ENCODE data around the gene DRAXIN.

Gene DRAXIN

GRCh38 chr1:11759791-11760190, 68.3 kb downstream of the DRAXIN start:
- Histone ChIP-seq H3K4me2 (ENCODE audit: insufficient read depth, low read length, poor library complexity, severe bottlenecking) (no peak overlapping the region), H2BK12ac (ENCODE audit: low read length) (no peak overlapping the region), H3K9me3 (replicated peaks in 1 of 2; ENCODE audit: control insufficient read depth in 2 of 2, insufficient read depth in 1 of 2, low read depth in 1 of 2, low read length in 2 of 2) (peaks cover 0 to 3% of the 10 kb centered on the region in 2 donors), H3K14ac (ENCODE audit: low read length) (no peak overlapping the region), H2BK120ac (ENCODE audit: low read depth, low read length) (no peak overlapping the region), H3K4me1 (ENCODE audit: control insufficient read depth in 2 of 2, insufficient read depth in 1 of 2, low read depth in 1 of 2, low read length in 2 of 2) (peaks cover 0 to 6% of the 10 kb centered on the region in 2 donors), H3K27ac (replicated peaks; ENCODE audit: low read length) (no peak overlapping the region), H4K8ac (ENCODE audit: low read depth, low read length) (no peak overlapping the region), H3K4ac (ENCODE audit: low read length) (no peak overlapping the region), H3K27me3 (ENCODE audit: control insufficient read depth in 3 of 3, insufficient read depth in 3 of 3, low read depth in 1 of 3, low read length in 3 of 3) (peaks cover 2 to 43% (median 8%) of the 10 kb centered on the region in 3 experiments), H4K91ac (ENCODE audit: low read depth, low read length, poor library complexity) (no peak overlapping the region), H3K4me3 (ENCODE audit: low read length in 2 of 2) (no peak overlapping the region), H2BK5ac (ENCODE audit: low read length) (no peak overlapping the region), H3K79me1 (ENCODE audit: low read depth, low read length) (no peaks in the 10 kb centered on the region), H3K23ac (ENCODE audit: low read depth, low read length, poor library complexity) (no peak overlapping the region), H2AFZ (ENCODE audit: low read length) (no peak overlapping the region), H3K18ac (ENCODE audit: low read length) (no peak overlapping the region), H3K9ac (ENCODE audit: low read depth, low read length, poor library complexity) (no peak overlapping the region), H3K36me3 (replicated peaks in 1 of 2; ENCODE audit: control insufficient read depth in 2 of 2, insufficient read depth in 2 of 2, low read length in 2 of 2) (no peaks in the 10 kb centered on the region), H2BK15ac (ENCODE audit: low read length) (no peak overlapping the region), H2AK5ac (ENCODE audit: low read depth, low read length) (no peak overlapping the region)
- WGBS, 2 donors (ENCODE audit: extremely low coverage in 2 of 2, insufficient read length in 2 of 2, insufficient replicate concordance in 1 of 2): no CpG with 5 or more reads among the region's 4 CpGs
- no peak for DNase-seq (ENCODE audit: low spot score)

GRCh38 chr1:11761285-11761684, 69.8 kb downstream of the DRAXIN start:
- no peak overlapping the region for H2BK5ac ChIP-seq (ENCODE audit: low read length)
- peak overlapping the region; percentile 91 for H2BK15ac ChIP-seq (ENCODE audit: low read length)
- H2AFZ ChIP-seq (ENCODE audit: low read length): no peak overlapping the region
- peaks cover 0 to 6% of the 10 kb centered on the region in 2 donors for H3K4me1 ChIP-seq (ENCODE audit: control insufficient read depth in 2 of 2, insufficient read depth in 1 of 2, low read depth in 1 of 2, low read length in 2 of 2)
- peak overlapping the region; percentile 71 for H2AK5ac ChIP-seq (ENCODE audit: low read depth, low read length)
- no peaks in the 10 kb centered on the region for H3K79me1 ChIP-seq (ENCODE audit: low read depth, low read length)
- peak overlapping the region; percentile 43 for H4K91ac ChIP-seq (ENCODE audit: low read depth, low read length, poor library complexity)
- H3K4ac ChIP-seq (ENCODE audit: low read length): peak overlapping the region; percentile 27
- no peak overlapping the region for H3K4me3 ChIP-seq (ENCODE audit: low read length in 2 of 2)
- H3K9ac ChIP-seq (ENCODE audit: low read depth, low read length, poor library complexity): no peak overlapping the region
- peak overlapping the region; percentile 81 for H3K23ac ChIP-seq (ENCODE audit: low read depth, low read length, poor library complexity)
- no peak overlapping the region for H3K4me2 ChIP-seq (ENCODE audit: insufficient read depth, low read length, poor library complexity, severe bottlenecking)
- no peak overlapping the region for H4K8ac ChIP-seq (ENCODE audit: low read depth, low read length)
- peaks cover 2 to 55% (median 8%) of the 10 kb centered on the region in 3 experiments for H3K27me3 ChIP-seq (ENCODE audit: control insufficient read depth in 3 of 3, insufficient read depth in 3 of 3, low read depth in 1 of 3, low read length in 3 of 3)
- H2BK120ac ChIP-seq (ENCODE audit: low read depth, low read length): no peak overlapping the region
- peaks cover 0 to 3% of the 10 kb centered on the region in 2 donors for H3K9me3 ChIP-seq (replicated peaks in 1 of 2; ENCODE audit: control insufficient read depth in 2 of 2, insufficient read depth in 1 of 2, low read depth in 1 of 2, low read length in 2 of 2)
- no peaks in the 10 kb centered on the region for H3K36me3 ChIP-seq (replicated peaks in 1 of 2; ENCODE audit: control insufficient read depth in 2 of 2, insufficient read depth in 2 of 2, low read length in 2 of 2)
- WGBS, 2 donors (ENCODE audit: extremely low coverage in 2 of 2, insufficient read length in 2 of 2, insufficient replicate concordance in 1 of 2): no CpG with 5 or more reads among the region's 6 CpGs
- peak overlapping the region; percentile 91 for H3K18ac ChIP-seq (ENCODE audit: low read length)
- peak overlapping the region; percentile 94 for H2BK12ac ChIP-seq (ENCODE audit: low read length)
- H3K14ac ChIP-seq (ENCODE audit: low read length): peak overlapping the region; percentile 63
- no peak for DNase-seq (ENCODE audit: low spot score)
- H3K27ac ChIP-seq (replicated peaks; ENCODE audit: low read length): no peak overlapping the region

GRCh38 chr1:11761988-11762406, 70.5 kb downstream of the DRAXIN start, which contains the start of gene C1orf167:
C1orf167 (plus strand) TSS chr1:11762193; CDS start chr1:11764401, 2,208 bp downstream.
- no peaks in the 10 kb centered on the region for H3K36me3 ChIP-seq (replicated peaks in 1 of 2; ENCODE audit: control insufficient read depth in 2 of 2, insufficient read depth in 2 of 2, low read length in 2 of 2)
- peak within 1 kb of the TSS; percentile 71 for H2AK5ac ChIP-seq (ENCODE audit: low read depth, low read length)
- H4K91ac ChIP-seq (ENCODE audit: low read depth, low read length, poor library complexity): peak within 1 kb of the TSS; percentile 43
- H3K23ac ChIP-seq (ENCODE audit: low read depth, low read length, poor library complexity): peak within 1 kb of the TSS; percentile 81
- peak within 1 kb of the TSS; percentile 65 for H3K9ac ChIP-seq (ENCODE audit: low read depth, low read length, poor library complexity)
- peaks cover 2 to 61% (median 8%) of the 10 kb centered on the region in 3 experiments for H3K27me3 ChIP-seq (ENCODE audit: control insufficient read depth in 3 of 3, insufficient read depth in 3 of 3, low read depth in 1 of 3, low read length in 3 of 3)
- H3K4me2 ChIP-seq (ENCODE audit: insufficient read depth, low read length, poor library complexity, severe bottlenecking): peak within 1 kb of the TSS; percentile 44
- WGBS, 2 donors (ENCODE audit: extremely low coverage in 2 of 2, insufficient read length in 2 of 2, insufficient replicate concordance in 1 of 2): no CpG with 5 or more reads among the region's 29 CpGs
- H2BK5ac ChIP-seq (ENCODE audit: low read length): no peak within 1 kb of the TSS
- H4K8ac ChIP-seq (ENCODE audit: low read depth, low read length): no peak within 1 kb of the TSS
- peaks cover 0 to 3% of the 10 kb centered on the region in 2 donors for H3K9me3 ChIP-seq (replicated peaks in 1 of 2; ENCODE audit: control insufficient read depth in 2 of 2, insufficient read depth in 1 of 2, low read depth in 1 of 2, low read length in 2 of 2)
- no peak within 1 kb of the TSS for H3K27ac ChIP-seq (replicated peaks; ENCODE audit: low read length)
- peak within 1 kb of the TSS; percentile 27 for H3K4ac ChIP-seq (ENCODE audit: low read length)
- DNase-seq (ENCODE audit: low spot score): no peak
- no peaks in the 10 kb centered on the region for H3K79me1 ChIP-seq (ENCODE audit: low read depth, low read length)
- H3K18ac ChIP-seq (ENCODE audit: low read length): peak within 1 kb of the TSS; percentile 91
- peak within 1 kb of the TSS in 1 of 2 donors; percentile 22 for H3K4me3 ChIP-seq (ENCODE audit: low read length in 2 of 2)
- peak within 1 kb of the TSS; percentile 94 for H2BK12ac ChIP-seq (ENCODE audit: low read length)
- peak within 1 kb of the TSS; percentile 63 for H3K14ac ChIP-seq (ENCODE audit: low read length)
- peak within 1 kb of the TSS; percentile 75 for H2AFZ ChIP-seq (ENCODE audit: low read length)
- H3K4me1 ChIP-seq (ENCODE audit: control insufficient read depth in 2 of 2, insufficient read depth in 1 of 2, low read depth in 1 of 2, low read length in 2 of 2): peaks cover 0 to 6% of the 10 kb centered on the region in 2 donors
- H2BK120ac ChIP-seq (ENCODE audit: low read depth, low read length): no peak within 1 kb of the TSS
- peak within 1 kb of the TSS; percentile 91 for H2BK15ac ChIP-seq (ENCODE audit: low read length)

DNA sequence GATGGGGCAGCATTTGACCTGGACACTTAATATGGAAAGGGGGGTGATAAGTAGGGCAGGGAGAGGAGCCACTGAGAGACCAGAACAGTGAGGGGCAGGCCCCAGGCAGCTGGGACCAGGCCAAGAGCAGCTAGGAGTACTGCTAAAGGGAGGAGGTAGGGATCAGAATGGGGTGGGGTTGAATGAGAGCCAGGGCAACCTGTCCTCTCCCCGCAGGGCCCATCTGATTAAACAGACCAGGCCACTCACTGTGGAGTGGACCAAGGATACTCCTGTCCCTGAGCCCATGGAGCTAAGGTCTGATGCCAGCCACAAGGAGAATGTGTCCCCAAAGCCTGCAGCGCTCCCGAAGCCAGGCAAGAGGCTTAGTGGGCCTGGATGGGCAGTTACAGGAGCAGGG, 72.6 kb downstream of the DRAXIN start:
- no peak overlapping the region for H3K14ac ChIP-seq (ENCODE audit: low read length)
- peak overlapping the region; percentile 42 for H2BK5ac ChIP-seq (ENCODE audit: low read length)
- H3K36me3 ChIP-seq (replicated peaks in 1 of 2; ENCODE audit: control insufficient read depth in 2 of 2, insufficient read depth in 2 of 2, low read length in 2 of 2): no peaks in the 10 kb centered on the region
- H2AK5ac ChIP-seq (ENCODE audit: low read depth, low read length): peak overlapping the region; percentile 94
- peaks cover 2 to 69% (median 8%) of the 10 kb centered on the region in 3 experiments for H3K27me3 ChIP-seq (ENCODE audit: control insufficient read depth in 3 of 3, insufficient read depth in 3 of 3, low read depth in 1 of 3, low read length in 3 of 3)
- peak overlapping the region; percentile 18 for H3K9ac ChIP-seq (ENCODE audit: low read depth, low read length, poor library complexity)
- H3K23ac ChIP-seq (ENCODE audit: low read depth, low read length, poor library complexity): no peak overlapping the region
- no peak overlapping the region for H3K27ac ChIP-seq (replicated peaks; ENCODE audit: low read length)
- no peak overlapping the region for H2BK12ac ChIP-seq (ENCODE audit: low read length)
- no peak for DNase-seq (ENCODE audit: low spot score)
- no peak overlapping the region for H2BK120ac ChIP-seq (ENCODE audit: low read depth, low read length)
- H4K91ac ChIP-seq (ENCODE audit: low read depth, low read length, poor library complexity): peak overlapping the region; percentile 27
- H4K8ac ChIP-seq (ENCODE audit: low read depth, low read length): no peak overlapping the region
- H3K18ac ChIP-seq (ENCODE audit: low read length): peak overlapping the region; percentile 68
- H3K4ac ChIP-seq (ENCODE audit: low read length): peak overlapping the region; percentile 12
- peak overlapping the region; percentile 79 for H2BK15ac ChIP-seq (ENCODE audit: low read length)
- H3K4me3 ChIP-seq (ENCODE audit: low read length in 2 of 2): no peak overlapping the region
- no CpG with 5 or more reads among the region's 3 CpGs for whole genome bisulfite sequencing, 2 donors (ENCODE audit: extremely low coverage in 2 of 2, insufficient read length in 2 of 2, insufficient replicate concordance in 1 of 2)
- H3K79me1 ChIP-seq (ENCODE audit: low read depth, low read length): no peaks in the 10 kb centered on the region
- H2AFZ ChIP-seq (ENCODE audit: low read length): no peak overlapping the region
- H3K4me1 ChIP-seq (ENCODE audit: control insufficient read depth in 2 of 2, insufficient read depth in 1 of 2, low read depth in 1 of 2, low read length in 2 of 2): peaks cover 0 to 6% of the 10 kb centered on the region in 2 donors
- peaks cover 0 to 3% of the 10 kb centered on the region in 2 donors for H3K9me3 ChIP-seq (replicated peaks in 1 of 2; ENCODE audit: control insufficient read depth in 2 of 2, insufficient read depth in 1 of 2, low read depth in 1 of 2, low read length in 2 of 2)
- no peak overlapping the region for H3K4me2 ChIP-seq (ENCODE audit: insufficient read depth, low read length, poor library complexity, severe bottlenecking)
